Stomach (tissue), 9 donors: ENCODE measurements around the gene LAMB4. TPM values are rescaled to one million over a fixed set of nuclear protein-coding genes. Genes with fewer than 3 reads are reported as not detected.

Source experiments
- DNase-seq, 2 donors: peaks; one replicate each; pipeline versions ENCODE4 v3.0.0 to v3.0.0-alpha.2; 2013 to 2019
- H3K27ac ChIP-seq, 5 donors: fragments of 200-600 bp in 4 of 5; sonication (generic) in 4 of 5; one replicate each; pipeline ENCODE4 v1.5.1; 2013 to 2019; ENCODE audit warnings: mild to moderate bottlenecking in 1 of 5, moderate library complexity in 1 of 5
- H3K27me3 ChIP-seq, 3 donors: fragments of 200-600 bp; sonication (generic); one replicate each; pipeline ENCODE4 v1.5.1; 2017 to 2019; ENCODE audit warnings: mixed run types in 1 of 3
- H3K36me3 ChIP-seq, 4 donors: fragments of 200-600 bp; sonication (generic); 1 replicate in 3 of 4; 2 replicates in 1 of 4; pipeline ENCODE4 v1.5.1; 2016 to 2019
- H3K4me1 ChIP-seq, 4 donors: fragments of 200-600 bp; sonication (generic); one replicate each; pipeline ENCODE4 v1.5.1; 2016 to 2019
- H3K4me3 ChIP-seq, 4 donors: fragments of 200-600 bp; sonication (generic) in 3 of 4; one replicate each; pipeline ENCODE4 v1.5.1; 2016 to 2019; ENCODE audit warnings: mild to moderate bottlenecking in 1 of 4
- H3K9me3 ChIP-seq, 4 donors: fragments of 200-600 bp; sonication (generic); one replicate each; pipeline ENCODE4 v1.5.1; 2016 to 2019
- CTCF ChIP-seq, 7 experiments: fragments of 450-650 bp in 4 of 7; fragments of 200-600 bp in 3 of 7; sonication (generic) in 3 of 7; IDR thresholded peaks; one replicate each; pipeline ENCODE4 v1.5.1; 2016 to 2019; ENCODE audit warnings: antibody characterized with exemption in 7 of 7, control low read depth in 2 of 7, mild to moderate bottlenecking in 1 of 7
- EP300 ChIP-seq: sonication (generic); formaldehyde crosslinking; IDR thresholded peaks from one replicate; pipeline ENCODE4 v1.6.1; 2017; ENCODE audit warnings: antibody characterized with exemption
- POLR2A ChIP-seq, 4 donors: fragments of 450-650 bp; IDR thresholded peaks; one replicate each; pipeline ENCODE4 v1.6.1; 2016; ENCODE audit warnings: antibody characterized with exemption in 4 of 4, control low read depth in 2 of 4, mild to moderate bottlenecking in 1 of 4, moderate library complexity in 1 of 4
- POLR2AphosphoS5 ChIP-seq, 3 donors: sonication (generic); formaldehyde crosslinking; IDR thresholded peaks; one replicate each; pipeline ENCODE4 v1.6.1; 2016; ENCODE audit warnings: antibody characterized with exemption in 3 of 3
- WGBS, 5 donors: extraction: QIAGEN DNeasy Blood & Tissue Kit in 3 of 5; methylation state at CpG; one replicate each; pipeline versions ENCODE4 v1.1.5 to v1.1.7; 2013 to 2018; 5-methylcytosine and 5-hydroxymethylcytosine counted together
- intact Hi-C: fragments of 100-400 bp; cut with DNase I; formaldehyde crosslinking; loops from one replicate; pipeline ENCODE4 v1.15.1; 2023; ENCODE audit warnings: low total_unique reads
- polyA plus RNA-seq, 3 donors: library from polyadenylated mRNA; stranded (reverse); fragments of 200-250 nt; gene quantifications; one replicate each; pipeline ENCODE4 v1.2.3, GENCODE V29; 2013
- total RNA-seq, 5 donors: library from RNA; depleted of rRNA; stranded (reverse); fragments of >200 nt; gene quantifications; one replicate each; pipeline versions ENCODE4 v1.1.0 to v1.2.3, GENCODE V29; 2014 to 2016
- donor health status: healthy with polysubstance abuse.
- donor health status: Bipolar disorder and iron deficiency.
- donor health status: healthy.

LAMB4 gene
- total and polyA plus RNA-seq, 8 donors = under 0.01 to 8.5 (median 1.7) TPM; not detected in 2

- no peaks in the 10 kb centered on the region for H3K36me3 ChIP-seq
- no peak for DNase-seq
- intact Hi-C loops = no loop called here
- no peaks in the 10 kb centered on the region for H3K9me3 ChIP-seq
- H3K4me1 ChIP-seq = peaks cover 0 to 8% (median 3%) of the 10 kb centered on the region in 4 donors
- WGBS, 5 donors = 25 to 36% (median 25%) methylated on average over 7 of the region's 7 CpGs
- H3K4me3 ChIP-seq = peak overlapping the region in 3 of 4 donors; percentile 10 to 23 (median 10)
- H3K27ac ChIP-seq = no peak overlapping the region
- no peaks in the 10 kb centered on the region for H3K27me3 ChIP-seq
- TF ChIP-seq POLR2AphosphoS5 (IDR thresholded peaks at IDR 0.05) = no peak
- TF ChIP-seq CTCF (IDR thresholded peaks at IDR 0.05) = no peak
Measured at GRCh38 chr7:108167460-108167859, 37.3 kb upstream of the LAMB4 start.

GRCh38 chr7:108166687-108167086 lies 36.5 kb upstream of the LAMB4 start:
- H3K4me1 ChIP-seq = peaks cover 0 to 8% (median 3%) of the 10 kb centered on the region in 4 donors
- DNase-seq = no peak
- no peaks in the 10 kb centered on the region for H3K9me3 ChIP-seq
- no peaks in the 10 kb centered on the region for H3K27me3 ChIP-seq
- H3K36me3 ChIP-seq = no peaks in the 10 kb centered on the region
- intact Hi-C loops = no loop called here
- 84 to 95% (median 93%) methylated on average over 5 of the region's 5 CpGs for WGBS, 5 donors
- no peak for TF ChIP-seq CTCF (IDR thresholded peaks at IDR 0.05)
- TF ChIP-seq POLR2AphosphoS5 (IDR thresholded peaks at IDR 0.05) = no peak
- TF ChIP-seq POLR2A (IDR thresholded peaks at IDR 0.05) = no peak
- TF ChIP-seq EP300 = no peak
- H3K27ac ChIP-seq = no peak overlapping the region
- no peak overlapping the region for H3K4me3 ChIP-seq

- TF ChIP-seq POLR2AphosphoS5 (IDR thresholded peaks at IDR 0.05) (no peak), CTCF (IDR thresholded peaks at IDR 0.05) (no peak), EP300 (no peak), POLR2A (IDR thresholded peaks at IDR 0.05) (no peak)
- Histone ChIP-seq H3K27ac (no peak overlapping the region), H3K9me3 (no peaks in the 10 kb centered on the region), H3K27me3 (no peaks in the 10 kb centered on the region), H3K4me1 (peaks cover 0 to 8% (median 3%) of the 10 kb centered on the region in 4 donors), H3K4me3 (no peak overlapping the region), H3K36me3 (no peaks in the 10 kb centered on the region)
- no peak for DNase-seq
- intact Hi-C loops = no loop called here
- WGBS, 5 donors = 90 to 96% (median 94%) methylated on average over 2 of the region's 2 CpGs
Measured at GRCh38 chr7:108165723-108166122, 35.6 kb upstream of the LAMB4 start.

- Histone ChIP-seq H3K4me1 (peaks cover 0 to 8% (median 3%) of the 10 kb centered on the region in 4 donors), H3K27me3 (no peaks in the 10 kb centered on the region), H3K9me3 (no peaks in the 10 kb centered on the region), H3K36me3 (no peaks in the 10 kb centered on the region), H3K4me3 (no peak overlapping the region), H3K27ac (no peak overlapping the region)
- 67 to 75% (median 74%) methylated on average over 6 of the region's 6 CpGs for WGBS, 5 donors
- intact Hi-C loops = no loop called here
- DNase-seq = no peak
- no peak for TF ChIP-seq CTCF (IDR thresholded peaks at IDR 0.05)
- no peak for TF ChIP-seq EP300
- TF ChIP-seq POLR2A (IDR thresholded peaks at IDR 0.05) = no peak
- TF ChIP-seq POLR2AphosphoS5 (IDR thresholded peaks at IDR 0.05) = no peak
Measured at GRCh38 chr7:108164946-108165345, 34.8 kb upstream of the LAMB4 start.
